K562 (cell line): ENCODE results near the gene IL1RAPL2.

ENCODE experiments used
- CTCF ChIP-seq, 3 experiments: IDR thresholded peaks in 2 of 3; conservative IDR thresholded peaks in 1 of 3; 2 replicates each; pipeline ENCODE4 v1.5.1; 2011 to 2012; ENCODE audit warnings: low read length in 3 of 3, mild to moderate bottlenecking in 3 of 3, control low read depth in 2 of 3, improper control_type of control experiment in 1 of 3, inconsistent platforms in 1 of 3, low read depth in 1 of 3, mixed read lengths in 1 of 3, moderate library complexity in 1 of 3; ENCODE audit not compliant: insufficient read depth in 2 of 3
- FIP1L1 ChIP-seq: fragments of 200-400 bp; formaldehyde crosslinking; IDR thresholded peaks from 2 replicates; pipeline ENCODE4 v1.6.1; 2018; ENCODE audit warnings: mild to moderate bottlenecking, low read depth, low read length; ENCODE audit not compliant: poor library complexity, severe bottlenecking
- FOXK2 ChIP-seq, 2 experiments: fragments of 450-650 bp; IDR thresholded peaks in 1 of 2; conservative IDR thresholded peaks in 1 of 2; 2 replicates each; pipeline ENCODE4 v1.6.1; 2016; ENCODE audit warnings: low read depth in 2 of 2, mild to moderate bottlenecking in 1 of 2
- MYC ChIP-seq, 2 experiments: fragments of 250-450 bp in 1 of 2; sonication (Bioruptor Pico) in 1 of 2; IDR thresholded peaks; 2 replicates each; pipeline versions ENCODE4 v1.5.1 to v1.6.1; 2012 to 2021; ENCODE audit warnings: low read depth in 2 of 2, borderline replicate concordance in 1 of 2, improper control_type of control experiment in 1 of 2, low read length in 1 of 2, mild to moderate bottlenecking in 1 of 2, moderate library complexity in 1 of 2
- NCOA1 ChIP-seq: fragments of 450-650 bp; IDR thresholded peaks from 2 replicates; pipeline ENCODE4 v1.6.1; 2016; ENCODE audit warnings: low read depth
- NCOA2 ChIP-seq, 2 experiments: fragments of 450-650 bp; IDR thresholded peaks; 2 replicates each; pipeline ENCODE4 v1.6.1; 2018; ENCODE audit warnings: mild to moderate bottlenecking in 2 of 2, moderate library complexity in 1 of 2; ENCODE audit not compliant: partially characterized antibody in 2 of 2
- POLR2A ChIP-seq: fragments of 450-650 bp; conservative IDR thresholded peaks from 2 replicates; pipeline ENCODE4 v1.6.1; 2016
- POLR2AphosphoS5 ChIP-seq: IDR thresholded peaks from 2 replicates; pipeline ENCODE4 v1.6.1; 2011; ENCODE audit warnings: mild to moderate bottlenecking, low read depth, low read length, moderate library complexity; ENCODE audit not compliant: control insufficient read depth, insufficient read depth
- PREB ChIP-seq: sonication (generic); formaldehyde crosslinking; IDR thresholded peaks from 2 replicates; pipeline ENCODE4 v1.8.1; 2023; ENCODE audit warnings: mild to moderate bottlenecking, missing genetic modification reagents
- RNF2 ChIP-seq: sonication (generic); IDR thresholded peaks from 2 replicates; pipeline ENCODE4 v1.6.1; 2016
- SMARCE1 ChIP-seq: fragments of 450-650 bp; IDR thresholded peaks from 2 replicates; pipeline ENCODE4 v1.7.1; 2016; ENCODE audit warnings: mild to moderate bottlenecking
- SRF ChIP-seq, 2 experiments: fragments of 250-450, 450-650 bp in 1 of 2; sonication (Bioruptor Pico) in 1 of 2; sonication (generic) in 1 of 2; formaldehyde crosslinking; IDR thresholded peaks; 2 replicates each; pipeline versions ENCODE4 v1.5.0 to v1.5.1; 2020 to 2022; ENCODE audit warnings: mild to moderate bottlenecking in 1 of 2, missing genetic modification reagents in 1 of 2

DNA sequence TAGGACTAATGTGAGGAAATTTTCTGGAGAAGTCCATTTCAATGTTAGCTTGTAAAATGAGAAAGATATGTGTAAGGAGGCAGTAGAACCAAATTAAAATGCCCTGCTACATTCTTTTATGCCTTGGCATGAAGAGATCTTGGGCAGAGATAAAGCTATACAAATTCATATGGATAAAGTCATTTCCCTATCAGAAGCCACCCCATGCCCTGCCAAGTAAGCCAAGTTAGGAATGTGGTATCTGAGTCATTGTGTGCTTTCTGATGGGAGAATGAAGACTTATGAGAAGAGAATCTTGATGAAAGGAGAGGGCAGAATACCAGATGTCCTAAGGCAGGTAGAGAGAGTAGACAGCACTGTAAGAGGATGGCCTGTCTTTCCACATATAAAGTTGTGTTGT, 570.8 kb downstream of the IL1RAPL2 start:
- TF ChIP-seq PREB (CRISPR knock-in tag), result no peak
- no peak for TF ChIP-seq SMARCE1
- TF ChIP-seq NCOA1, result no peak
- TF ChIP-seq RNF2, result no peak
- no peak for TF ChIP-seq POLR2AphosphoS5
- TF ChIP-seq CTCF (IDR thresholded peaks at IDR 0.05 in 2 of 3, conservative IDR thresholded peaks at IDR 0.05 in 1 of 3; ENCODE audit: insufficient read depth in 2 of 3, low read depth in 1 of 3, low read length in 3 of 3), result no peak
- no peak for TF ChIP-seq SRF (CRISPR knock-in tag; IDR thresholded peaks at IDR 0.05)
- no peak for TF ChIP-seq POLR2A
- TF ChIP-seq NCOA2 (IDR thresholded peaks at IDR 0.05; ENCODE audit: partially characterized antibody in 2 of 2), result no peak
- TF ChIP-seq FOXK2 (conservative IDR thresholded peaks at IDR 0.05 in 1 of 2, IDR thresholded peaks at IDR 0.05 in 1 of 2; ENCODE audit: low read depth in 2 of 2), result no peak
- TF ChIP-seq MYC (IDR thresholded peaks at IDR 0.05; ENCODE audit: low read depth, low read length), result no peak
- no peak for TF ChIP-seq MYC (CRISPR knock-in tag; IDR thresholded peaks at IDR 0.05; ENCODE audit: borderline replicate concordance, low read depth)
- TF ChIP-seq FIP1L1, result no peak
